Thyroid gland (tissue), 4 donors: ENCODE measurements around the gene BABAM1.

Experiments used
- POLR2A ChIP-seq, 2 donors: fragments of 450-650 bp; IDR thresholded peaks; one replicate each; pipeline ENCODE4 v1.6.1; 2017; ENCODE audit warnings: antibody characterized with exemption in 2 of 2, mild to moderate bottlenecking in 2 of 2, moderate library complexity in 1 of 2
- TF ChIP-seq, protein P1 (sequence below), 6 experiments: fragments of 200-600 bp in 3 of 6; fragments of 450-650 bp in 3 of 6; sonication (generic) in 3 of 6; IDR thresholded peaks; one replicate each; pipeline ENCODE4 v1.5.1; 2016 to 2019; ENCODE audit warnings: antibody characterized with exemption in 6 of 6, mild to moderate bottlenecking in 2 of 6, inconsistent platforms in 1 of 6, moderate library complexity in 1 of 6

DNA sequence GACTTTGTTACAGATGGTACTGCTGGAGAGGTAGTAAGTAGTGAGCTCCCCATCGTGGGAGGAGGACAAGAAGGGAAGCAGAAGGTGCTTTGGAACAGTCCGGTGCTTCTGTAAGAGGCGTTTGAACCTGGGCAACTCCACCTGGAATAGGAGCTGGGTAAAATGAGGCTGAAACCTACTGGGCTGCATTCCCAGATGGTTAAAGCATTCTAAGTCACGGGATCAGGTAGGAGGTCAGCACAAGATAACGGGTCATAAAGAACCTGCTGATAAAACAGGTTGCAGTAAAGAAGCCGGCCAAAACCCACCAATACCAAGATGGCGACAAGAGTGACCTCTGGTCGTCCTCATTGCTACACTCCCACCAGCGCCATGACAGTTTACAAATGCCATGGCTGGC is 19.5 kb downstream of the BABAM1 start:
- TF ChIP-seq, protein P1, sequence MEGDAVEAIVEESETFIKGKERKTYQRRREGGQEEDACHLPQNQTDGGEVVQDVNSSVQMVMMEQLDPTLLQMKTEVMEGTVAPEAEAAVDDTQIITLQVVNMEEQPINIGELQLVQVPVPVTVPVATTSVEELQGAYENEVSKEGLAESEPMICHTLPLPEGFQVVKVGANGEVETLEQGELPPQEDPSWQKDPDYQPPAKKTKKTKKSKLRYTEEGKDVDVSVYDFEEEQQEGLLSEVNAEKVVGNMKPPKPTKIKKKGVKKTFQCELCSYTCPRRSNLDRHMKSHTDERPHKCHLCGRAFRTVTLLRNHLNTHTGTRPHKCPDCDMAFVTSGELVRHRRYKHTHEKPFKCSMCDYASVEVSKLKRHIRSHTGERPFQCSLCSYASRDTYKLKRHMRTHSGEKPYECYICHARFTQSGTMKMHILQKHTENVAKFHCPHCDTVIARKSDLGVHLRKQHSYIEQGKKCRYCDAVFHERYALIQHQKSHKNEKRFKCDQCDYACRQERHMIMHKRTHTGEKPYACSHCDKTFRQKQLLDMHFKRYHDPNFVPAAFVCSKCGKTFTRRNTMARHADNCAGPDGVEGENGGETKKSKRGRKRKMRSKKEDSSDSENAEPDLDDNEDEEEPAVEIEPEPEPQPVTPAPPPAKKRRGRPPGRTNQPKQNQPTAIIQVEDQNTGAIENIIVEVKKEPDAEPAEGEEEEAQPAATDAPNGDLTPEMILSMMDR (IDR thresholded peaks at IDR 0.05): no peak
- TF ChIP-seq POLR2A (IDR thresholded peaks at IDR 0.05): no peak
